Loucy (cell line): Measurements from ENCODE around the gene SPATA32.
A peak's percentile ranks its signal among the peaks of the same experiment; 100 is the strongest.

Experiments
- H2AFZ ChIP-seq: fragments of 200-600 bp; sonication (generic); 2 replicates; pipeline ENCODE4 v1.6.0; 2016; ENCODE audit warnings: antibody characterized with exemption, mild to moderate bottlenecking, low read length, moderate library complexity
- H3F3A ChIP-seq: fragments of 200-600 bp; 2 replicates; pipeline ENCODE4 v1.6.0; 2016; ENCODE audit warnings: antibody characterized with exemption, low read depth, mild to moderate bottlenecking
- H3K27me3 ChIP-seq: fragments of 200-600 bp; sonication (generic); 2 replicates; pipeline ENCODE4 v1.6.1; 2014; ENCODE audit warnings: low read length, mild to moderate bottlenecking; ENCODE audit not compliant: insufficient read depth, poor library complexity, severe bottlenecking
- H3K36me3 ChIP-seq: fragments of 200-600 bp; sonication (generic); 2 replicates; pipeline ENCODE4 v1.6.1; 2016; ENCODE audit warnings: low read length; ENCODE audit not compliant: insufficient read depth
- H3K4me1 ChIP-seq: fragments of 200-600 bp; sonication (generic); 2 replicates; pipeline ENCODE4 v1.5.1; 2014; ENCODE audit warnings: low read length, mild to moderate bottlenecking; ENCODE audit not compliant: insufficient read depth, poor library complexity, severe bottlenecking
- H3K4me2 ChIP-seq: fragments of 200-600 bp; sonication (generic); 2 replicates; pipeline ENCODE4 v1.6.0; 2014; ENCODE audit warnings: antibody characterized with exemption, low read length, low read depth, mild to moderate bottlenecking; ENCODE audit not compliant: poor library complexity, severe bottlenecking
- H3K4me3 ChIP-seq: fragments of 200-600 bp; sonication (generic); 2 replicates; pipeline ENCODE4 v1.5.1; 2014; ENCODE audit warnings: low read length, mild to moderate bottlenecking, mixed read lengths; ENCODE audit not compliant: poor library complexity, severe bottlenecking
- H3K79me2 ChIP-seq: fragments of 200-600 bp; sonication (generic); 2 replicates; pipeline ENCODE4 v1.6.1; 2014; ENCODE audit warnings: low read length; ENCODE audit not compliant: insufficient read depth
- H3K9ac ChIP-seq: fragments of 200-600 bp; sonication (generic); 2 replicates; pipeline ENCODE4 v1.6.0; 2014; ENCODE audit warnings: mild to moderate bottlenecking, low read depth, low read length, moderate library complexity; ENCODE audit not compliant: poor library complexity, severe bottlenecking
- H3K9me2 ChIP-seq: fragments of 200-600 bp; sonication (generic); replicated peaks from 2 replicates; pipeline ENCODE4 v1.6.1; 2016; ENCODE audit warnings: low read depth, low read length, mixed read lengths
- H3K9me3 ChIP-seq: fragments of 200-600 bp; sonication (generic); 2 replicates; pipeline ENCODE4 v1.6.1; 2014; ENCODE audit warnings: mild to moderate bottlenecking, antibody characterized with exemption, low read length, low read depth; ENCODE audit not compliant: insufficient read depth
- H4K20me1 ChIP-seq: fragments of 200-600 bp; sonication (generic); 2 replicates; pipeline ENCODE4 v1.6.0; 2014; ENCODE audit warnings: antibody characterized with exemption, low read length, mild to moderate bottlenecking; ENCODE audit not compliant: insufficient read depth, poor library complexity, severe bottlenecking
- EZH2phosphoT487 ChIP-seq: fragments of 200-600 bp; IDR thresholded peaks from 2 replicates; pipeline ENCODE4 v1.6.1; 2018; ENCODE audit warnings: antibody characterized with exemption, mild to moderate bottlenecking, moderate library complexity, borderline replicate concordance
- TF ChIP-seq, protein P1 (sequence below): fragments of 200-600 bp; sonication (generic); conservative IDR thresholded peaks from 2 replicates; pipeline ENCODE4 v1.5.1; 2014; ENCODE audit warnings: mild to moderate bottlenecking, antibody characterized with exemption, low read length

The SPATA32 gene

DNA sequence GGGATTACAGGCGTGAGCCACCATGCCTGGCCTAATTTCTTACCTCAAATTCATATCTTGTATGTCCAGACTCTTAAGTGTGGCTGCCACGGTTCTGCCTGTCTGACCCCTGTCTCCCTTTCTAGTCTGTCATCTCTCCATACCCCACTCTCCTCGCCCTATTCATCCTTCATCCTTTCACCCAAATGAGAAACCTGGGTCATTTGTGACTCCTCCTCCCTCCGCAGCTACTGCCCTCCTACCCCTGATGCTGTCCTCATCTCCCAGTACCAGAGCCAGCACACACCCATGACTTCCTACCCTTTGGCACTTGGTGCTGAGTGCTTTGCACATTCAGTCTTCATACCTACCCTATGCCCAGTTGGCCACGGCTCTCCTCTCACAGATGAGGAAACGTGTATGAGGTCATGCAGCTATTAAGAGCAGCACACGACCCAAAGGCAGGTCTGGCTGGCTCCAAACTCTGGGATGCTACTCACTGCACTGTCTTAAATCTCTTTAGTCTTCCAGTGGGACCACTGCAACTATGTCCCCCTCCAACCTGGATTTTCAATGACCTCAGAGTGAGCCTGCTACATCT, 1.6 kb downstream of the SPATA32 start:
- H3K9me2 ChIP-seq = no peaks in the 10 kb centered on the region
- H3K79me2 ChIP-seq = no peaks in the 10 kb centered on the region
- no peak overlapping the region for H2AFZ ChIP-seq
- TF ChIP-seq, protein P1, sequence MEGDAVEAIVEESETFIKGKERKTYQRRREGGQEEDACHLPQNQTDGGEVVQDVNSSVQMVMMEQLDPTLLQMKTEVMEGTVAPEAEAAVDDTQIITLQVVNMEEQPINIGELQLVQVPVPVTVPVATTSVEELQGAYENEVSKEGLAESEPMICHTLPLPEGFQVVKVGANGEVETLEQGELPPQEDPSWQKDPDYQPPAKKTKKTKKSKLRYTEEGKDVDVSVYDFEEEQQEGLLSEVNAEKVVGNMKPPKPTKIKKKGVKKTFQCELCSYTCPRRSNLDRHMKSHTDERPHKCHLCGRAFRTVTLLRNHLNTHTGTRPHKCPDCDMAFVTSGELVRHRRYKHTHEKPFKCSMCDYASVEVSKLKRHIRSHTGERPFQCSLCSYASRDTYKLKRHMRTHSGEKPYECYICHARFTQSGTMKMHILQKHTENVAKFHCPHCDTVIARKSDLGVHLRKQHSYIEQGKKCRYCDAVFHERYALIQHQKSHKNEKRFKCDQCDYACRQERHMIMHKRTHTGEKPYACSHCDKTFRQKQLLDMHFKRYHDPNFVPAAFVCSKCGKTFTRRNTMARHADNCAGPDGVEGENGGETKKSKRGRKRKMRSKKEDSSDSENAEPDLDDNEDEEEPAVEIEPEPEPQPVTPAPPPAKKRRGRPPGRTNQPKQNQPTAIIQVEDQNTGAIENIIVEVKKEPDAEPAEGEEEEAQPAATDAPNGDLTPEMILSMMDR = no peak
- TF ChIP-seq EZH2phosphoT487 = no peak
- H3K4me3 ChIP-seq = no peak overlapping the region
- H3K4me2 ChIP-seq = no peak overlapping the region
- H4K20me1 ChIP-seq = no peaks in the 10 kb centered on the region
- no peaks in the 10 kb centered on the region for H3K27me3 ChIP-seq
- no peaks in the 10 kb centered on the region for H3F3A ChIP-seq
- H3K9me3 ChIP-seq = no peaks in the 10 kb centered on the region
- peaks cover 11% of the 10 kb centered on the region; the same call in 1 of the 2 replicates for H3K36me3 ChIP-seq
- peaks cover 26% of the 10 kb centered on the region for H3K4me1 ChIP-seq
- H3K9ac ChIP-seq = no peak overlapping the region

DNA sequence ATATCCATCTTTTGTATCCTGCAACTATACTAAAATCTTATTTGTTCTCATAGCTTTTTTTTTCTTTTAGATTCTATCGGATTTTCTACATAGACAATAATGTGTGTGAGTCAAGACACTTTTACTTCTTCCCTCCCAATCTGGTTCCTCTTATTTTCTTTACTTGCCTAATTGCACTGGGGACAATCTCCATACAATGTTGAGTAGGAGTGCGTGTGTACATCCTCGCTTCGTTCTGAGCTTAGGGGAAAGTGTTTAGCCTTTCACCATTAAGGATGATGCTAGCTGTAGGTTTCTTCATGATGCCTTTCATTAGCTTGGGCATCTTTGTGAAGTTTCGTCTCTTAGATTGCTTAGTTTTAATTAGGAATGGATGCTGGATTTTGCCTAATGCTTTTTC, 2.9 kb downstream of the SPATA32 start:
- Histone ChIP-seq H3K36me3 (peaks cover 2% of the 10 kb centered on the region; the same call in 1 of the 2 replicates), H3K4me1 (peaks cover 29% of the 10 kb centered on the region), H3K9me2 (no peaks in the 10 kb centered on the region), H3K9me3 (no peaks in the 10 kb centered on the region), H3F3A (no peaks in the 10 kb centered on the region), H3K27me3 (no peaks in the 10 kb centered on the region), H3K4me3 (no peak overlapping the region), H3K4me2 (no peak overlapping the region), H3K79me2 (no peaks in the 10 kb centered on the region), H2AFZ (no peak overlapping the region), H3K9ac (no peak overlapping the region), H4K20me1 (no peaks in the 10 kb centered on the region)
- TF ChIP-seq, protein P1 = no peak
- no peak for TF ChIP-seq EZH2phosphoT487

DNA sequence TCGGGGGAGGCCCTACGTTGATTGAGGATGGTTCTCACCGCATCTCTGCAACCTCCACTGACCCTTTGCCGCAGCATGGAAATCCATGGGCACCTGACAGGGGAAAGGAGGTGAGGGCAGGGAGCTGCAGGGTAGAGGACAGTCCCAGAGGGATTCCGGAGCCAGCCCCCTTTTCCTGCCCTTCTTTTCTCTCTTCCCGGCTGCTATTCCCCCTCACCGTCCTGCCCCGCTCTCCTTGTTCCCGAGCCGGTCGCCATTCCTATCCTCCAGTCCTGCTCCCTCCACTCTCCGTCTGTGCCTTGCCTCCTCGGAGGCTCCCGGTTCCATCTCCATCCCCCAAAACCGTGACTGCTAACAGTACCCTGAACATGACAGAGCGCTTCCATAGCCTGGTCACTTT, 4.8 kb downstream of the SPATA32 start:
- Histone ChIP-seq H3K4me1 (peaks cover 29% of the 10 kb centered on the region), H3K4me3 (no peak overlapping the region), H3K9ac (peak overlapping the region; percentile 49), H3F3A (no peaks in the 10 kb centered on the region), H3K36me3 (no peaks in the 10 kb centered on the region), H3K9me3 (no peaks in the 10 kb centered on the region), H3K79me2 (no peaks in the 10 kb centered on the region), H4K20me1 (no peaks in the 10 kb centered on the region), H2AFZ (no peak overlapping the region), H3K9me2 (no peaks in the 10 kb centered on the region), H3K4me2 (peak overlapping the region; percentile 54), H3K27me3 (no peaks in the 10 kb centered on the region)
- TF ChIP-seq, protein P1 = no peak
- no peak for TF ChIP-seq EZH2phosphoT487
